GM18507 (cell line): ENCODE data around the gene GRWD1.

ENCODE experiments used
- DNase-seq: peaks from one replicate; pipeline ENCODE4 v3.0.0; 2011; ENCODE audit warnings: low read depth; ENCODE audit not compliant: insufficient read length; ENCODE audit errors: extremely low spot score
- FAIRE-seq: peaks from 2 replicates; lab custom pipeline; 2011; peaks lifted over from hg19 to GRCh38; lab: Jason Lieb, UNC

The GRWD1 gene

GRCh38 chr19:48445606-48446481 is at the start of gene GRWD1:
Gene GRWD1 (plus strand): TSS chr19:48445983. CDS start chr19:48446006, 23 bp downstream.
- FAIRE-seq = peak; percentile 100
- DNase-seq = peak; percentile 88

GRCh38 chr19:48396016-48396823 is 49.6 kb upstream of the GRWD1 start:
- FAIRE-seq = no peak
- DNase-seq = no peak

GRCh38 chr19:48396824-48397176 is 49.0 kb upstream of the GRWD1 start:
- DNase-seq = no peak
- no peak for FAIRE-seq

GRCh38 chr19:48397263-48398101 is 48.3 kb upstream of the GRWD1 start:
- no peak for FAIRE-seq
- DNase-seq = no peak

GRCh38 chr19:48398102-48398374 is 47.7 kb upstream of the GRWD1 start:
- DNase-seq (no peak), FAIRE-seq (no peak)

- DNase-seq = peak; percentile 80
- peak; percentile 94 for FAIRE-seq
Observed at GRCh38 chr19:48398375-48399235, 47.2 kb upstream of the GRWD1 start.

- DNase-seq (no peak), FAIRE-seq (no peak)
Observed at GRCh38 chr19:48400018-48400742, 45.6 kb upstream of the GRWD1 start.

GRCh38 chr19:48401287-48401686 is 44.5 kb upstream of the GRWD1 start:
- DNase-seq (no peak), FAIRE-seq (no peak)

GRCh38 chr19:48403606-48404005 is 42.2 kb upstream of the GRWD1 start:
- no peak for DNase-seq
- peak; percentile 93 for FAIRE-seq

- no peak for FAIRE-seq
Observed at GRCh38 chr19:48405010-48405659, 40.6 kb upstream of the GRWD1 start.

GRCh38 chr19:48405850-48406249 is 39.9 kb upstream of the GRWD1 start:
- FAIRE-seq (peak; percentile 63), DNase-seq (no peak)

More at GRCh38 chr19:48405010-48405659, 40.6 kb upstream of the GRWD1 start:
- DNase-seq = no peak

GRCh38 chr19:48413879-48414587 is 31.8 kb upstream of the GRWD1 start:
- no peak for DNase-seq
- FAIRE-seq = no peak

GRCh38 chr19:48415395-48415794 is 30.4 kb upstream of the GRWD1 start:
- peak; percentile 74 for FAIRE-seq
- no peak for DNase-seq

- FAIRE-seq (no peak), DNase-seq (no peak)
Observed at GRCh38 chr19:48415806-48416221, 30.0 kb upstream of the GRWD1 start.

GRCh38 chr19:48417421-48417820 is 28.4 kb upstream of the GRWD1 start:
- FAIRE-seq (no peak), DNase-seq (no peak)

- DNase-seq (no peak), FAIRE-seq (peak; percentile 62)
Observed at GRCh38 chr19:48418317-48419064, 27.3 kb upstream of the GRWD1 start.
